Breast epithelium (tissue), 3 donors: ENCODE results near the gene TMEM179.

Experiments used
- POLR2A ChIP-seq: fragments of 450-650 bp; IDR thresholded peaks from one replicate; pipeline ENCODE4 v1.6.1; 2016; ENCODE audit warnings: antibody characterized with exemption, mild to moderate bottlenecking, moderate library complexity
- TF ChIP-seq, protein P1 (sequence below), 3 donors: fragments of 450-650 bp; IDR thresholded peaks; one replicate each; pipeline ENCODE4 v1.5.1; 2016 to 2017; ENCODE audit warnings: antibody characterized with exemption in 3 of 3, mild to moderate bottlenecking in 3 of 3, moderate library complexity in 3 of 3

DNA sequence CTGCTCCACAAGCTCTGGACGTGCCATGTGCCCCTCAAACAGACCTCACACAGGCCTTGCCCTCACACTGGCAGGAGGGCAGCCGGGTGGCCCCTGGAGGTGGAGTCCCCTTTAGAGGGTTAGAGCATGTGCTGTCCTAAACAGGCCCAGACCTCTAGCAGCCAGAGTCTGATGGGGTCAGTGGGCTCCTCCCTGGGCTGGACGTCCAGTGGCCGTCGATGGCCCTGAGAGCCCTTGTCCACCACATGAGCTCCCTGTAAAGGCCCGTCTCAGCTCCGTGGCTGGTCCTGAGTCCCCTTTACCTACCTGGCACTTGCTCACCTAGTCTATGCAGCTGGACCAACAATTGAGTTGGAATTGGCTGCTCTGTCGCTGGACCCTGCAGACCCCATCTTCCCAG is 3.8 kb downstream of the TMEM179 start:
- TF ChIP-seq, protein P1, sequence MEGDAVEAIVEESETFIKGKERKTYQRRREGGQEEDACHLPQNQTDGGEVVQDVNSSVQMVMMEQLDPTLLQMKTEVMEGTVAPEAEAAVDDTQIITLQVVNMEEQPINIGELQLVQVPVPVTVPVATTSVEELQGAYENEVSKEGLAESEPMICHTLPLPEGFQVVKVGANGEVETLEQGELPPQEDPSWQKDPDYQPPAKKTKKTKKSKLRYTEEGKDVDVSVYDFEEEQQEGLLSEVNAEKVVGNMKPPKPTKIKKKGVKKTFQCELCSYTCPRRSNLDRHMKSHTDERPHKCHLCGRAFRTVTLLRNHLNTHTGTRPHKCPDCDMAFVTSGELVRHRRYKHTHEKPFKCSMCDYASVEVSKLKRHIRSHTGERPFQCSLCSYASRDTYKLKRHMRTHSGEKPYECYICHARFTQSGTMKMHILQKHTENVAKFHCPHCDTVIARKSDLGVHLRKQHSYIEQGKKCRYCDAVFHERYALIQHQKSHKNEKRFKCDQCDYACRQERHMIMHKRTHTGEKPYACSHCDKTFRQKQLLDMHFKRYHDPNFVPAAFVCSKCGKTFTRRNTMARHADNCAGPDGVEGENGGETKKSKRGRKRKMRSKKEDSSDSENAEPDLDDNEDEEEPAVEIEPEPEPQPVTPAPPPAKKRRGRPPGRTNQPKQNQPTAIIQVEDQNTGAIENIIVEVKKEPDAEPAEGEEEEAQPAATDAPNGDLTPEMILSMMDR (IDR thresholded peaks at IDR 0.05): no peak
- TF ChIP-seq POLR2A: no peak
